HG02763 (cell line): ENCODE results near the gene TVP23A.
"Not testable (repeated sequence)": the region's sequence is repeated elsewhere in the genome, so short reads cannot be mapped to it uniquely, and the experiment has no call there.

Experiments
- ATAC-seq: cut with Tn5 transposase; IDR thresholded peaks from one replicate; pipeline ENCODE4 v1.9.1; 2021; ENCODE audit warnings: mild to moderate bottlenecking, moderate library complexity; ENCODE audit not compliant: unreplicated experiment

The TVP23A gene

DNA sequence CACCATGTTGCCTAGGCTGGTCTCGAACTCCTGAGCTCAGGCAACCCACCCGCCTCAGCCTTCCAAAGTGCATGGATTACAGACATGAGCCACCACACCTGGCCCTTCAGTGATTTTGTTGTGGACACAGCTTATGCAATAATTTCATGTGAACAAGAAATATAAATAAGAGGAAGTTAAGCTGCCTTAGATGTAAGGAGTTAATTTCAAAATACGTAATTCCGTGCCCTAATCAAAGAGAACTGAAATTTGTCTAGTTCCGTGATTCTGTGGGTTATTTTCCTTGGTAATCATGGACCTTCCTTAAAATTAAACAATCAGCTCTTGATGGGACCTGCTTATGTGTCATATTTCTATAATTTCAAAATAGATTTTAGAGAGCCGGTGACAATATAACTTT is 11.9 kb downstream of the TVP23A start:
- ATAC-seq = no peak

DNA sequence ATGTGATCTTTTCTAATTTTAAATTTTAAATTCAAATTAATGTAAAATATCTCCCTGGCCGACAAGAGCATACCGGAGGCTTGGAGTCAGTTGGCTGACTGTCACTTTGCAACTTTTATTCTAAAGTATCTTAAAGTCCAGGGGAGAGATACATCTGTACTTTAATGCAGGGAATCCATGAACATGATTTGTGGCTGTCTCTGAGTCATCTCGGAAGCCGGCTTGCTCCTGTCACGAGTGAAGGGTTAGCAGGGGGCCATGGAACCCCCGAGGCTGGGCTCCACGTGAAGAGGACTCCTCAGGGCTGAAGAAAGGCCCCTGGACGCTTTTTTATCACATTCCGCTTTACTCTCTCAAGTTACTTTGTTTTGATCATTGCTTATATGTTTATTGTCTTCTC is 13.3 kb downstream of the TVP23A start:
- ATAC-seq = no peak

DNA sequence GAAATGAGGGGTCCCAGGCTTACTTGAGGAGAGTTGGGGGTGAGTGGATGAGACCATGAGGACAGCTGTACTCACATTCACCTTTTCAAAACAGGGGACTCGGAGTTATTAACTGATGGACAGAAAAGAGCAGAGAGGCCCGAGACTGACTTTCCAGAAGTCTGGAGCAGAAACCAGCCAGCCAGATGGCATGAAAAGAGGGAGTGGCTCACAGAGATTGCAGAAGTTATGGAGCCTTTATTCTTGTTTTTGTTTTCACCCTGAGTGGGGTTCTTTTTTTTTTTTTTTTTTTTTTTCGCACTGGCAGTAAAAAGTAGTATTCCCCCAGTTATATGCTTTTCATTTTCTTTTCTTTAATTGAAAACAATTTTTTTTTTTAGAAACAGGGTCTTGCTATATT is 18.9 kb downstream of the TVP23A start:
- ATAC-seq = no peak

DNA sequence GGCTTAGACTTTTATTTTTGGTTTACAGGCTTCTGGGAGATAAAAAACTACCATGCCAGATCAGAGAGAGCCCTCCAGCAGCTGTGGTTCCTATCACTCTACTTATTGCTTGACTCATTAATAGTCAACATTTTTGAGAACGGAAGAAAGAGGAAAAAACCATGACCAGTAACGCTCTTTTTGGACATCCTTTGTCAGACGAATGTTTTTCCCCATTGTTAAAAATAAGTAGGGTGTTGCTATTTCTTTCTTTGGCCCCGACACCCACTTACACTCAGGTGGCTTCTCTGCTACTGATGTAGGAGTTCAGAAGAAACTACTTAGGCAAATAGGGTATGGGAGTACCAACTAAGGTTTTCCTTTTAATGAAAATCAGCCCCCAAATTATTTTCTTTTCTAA is 27.5 kb downstream of the TVP23A start:
- no peak for ATAC-seq

DNA sequence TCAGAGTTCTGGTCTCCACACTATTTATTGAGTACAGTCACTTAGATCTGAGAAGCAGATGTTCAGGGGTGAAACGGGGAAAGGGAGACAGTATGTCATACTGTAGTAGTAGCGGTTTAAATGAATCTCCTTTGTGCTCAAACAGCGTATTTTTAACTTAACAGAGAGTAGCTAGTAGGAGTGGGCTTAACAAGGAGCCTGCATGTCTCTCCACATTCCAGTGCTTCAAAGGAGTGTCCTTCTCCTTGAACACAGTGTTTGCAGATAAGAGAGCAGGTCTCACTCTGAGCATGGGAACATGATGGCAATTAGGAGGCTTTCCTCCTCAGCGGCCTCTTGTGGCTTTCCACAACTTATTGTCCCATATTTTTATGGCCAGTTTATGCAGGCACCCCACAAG is 30.0 kb downstream of the TVP23A start:
- ATAC-seq = not testable (repeated sequence)

DNA sequence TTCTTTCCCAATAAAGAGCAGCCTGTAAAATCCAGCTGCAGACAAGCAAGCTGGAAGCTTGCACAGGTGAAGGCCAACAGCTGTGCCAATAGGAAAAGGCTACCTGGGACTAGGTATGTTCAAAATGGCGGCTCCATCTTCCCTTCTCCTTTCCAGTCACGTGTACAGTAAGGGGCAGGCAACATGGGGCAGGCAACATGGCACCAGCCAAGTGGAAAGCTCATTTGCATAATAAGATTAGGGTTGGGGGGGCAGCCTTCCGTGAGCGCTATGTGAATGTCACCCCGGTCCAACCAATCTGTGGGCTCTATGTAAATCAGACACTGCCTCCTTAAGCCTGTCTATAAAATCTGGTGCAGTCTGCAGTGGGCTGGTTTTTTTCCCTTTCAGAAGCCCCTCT is 31.3 kb downstream of the TVP23A start:
- no peak for ATAC-seq

DNA sequence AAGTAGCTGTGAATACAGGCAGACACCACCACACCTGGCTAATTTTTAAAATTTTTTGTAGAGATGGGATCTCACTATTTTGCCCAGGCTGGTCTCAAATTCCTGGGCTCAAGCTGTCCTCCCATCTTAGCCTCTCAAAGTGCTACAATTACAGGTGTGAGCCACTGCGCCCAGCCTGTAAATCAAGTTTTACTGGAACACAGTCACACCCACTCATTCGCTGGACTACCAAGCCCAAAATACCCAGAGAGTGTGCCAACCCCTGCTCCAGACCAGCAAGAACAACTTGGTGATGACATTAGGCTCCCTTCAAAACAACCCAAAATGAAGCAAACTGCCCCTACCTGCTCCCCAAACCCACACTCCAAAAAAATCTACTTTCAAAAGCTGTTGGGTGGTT is 36.0 kb downstream of the TVP23A start:
- ATAC-seq = no peak

DNA sequence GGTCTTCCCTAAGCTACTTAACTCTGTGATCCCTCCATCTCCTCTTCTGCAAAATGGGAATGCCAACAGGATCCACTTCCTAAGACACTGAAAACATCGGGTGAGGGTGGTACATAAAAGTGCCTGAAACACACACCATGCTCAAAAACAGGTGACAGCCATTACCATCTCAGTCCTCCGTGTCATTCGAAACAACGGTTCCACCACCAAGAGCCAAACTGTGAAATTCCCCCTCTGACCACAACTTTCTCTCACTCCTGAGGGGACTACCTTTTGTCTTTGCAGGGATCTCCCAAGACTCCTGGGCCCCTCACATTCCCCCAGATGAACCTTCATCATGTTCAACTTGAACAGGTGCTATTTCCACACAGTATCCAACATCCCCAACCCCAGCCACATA is 38.0 kb downstream of the TVP23A start:
- ATAC-seq = no peak

DNA sequence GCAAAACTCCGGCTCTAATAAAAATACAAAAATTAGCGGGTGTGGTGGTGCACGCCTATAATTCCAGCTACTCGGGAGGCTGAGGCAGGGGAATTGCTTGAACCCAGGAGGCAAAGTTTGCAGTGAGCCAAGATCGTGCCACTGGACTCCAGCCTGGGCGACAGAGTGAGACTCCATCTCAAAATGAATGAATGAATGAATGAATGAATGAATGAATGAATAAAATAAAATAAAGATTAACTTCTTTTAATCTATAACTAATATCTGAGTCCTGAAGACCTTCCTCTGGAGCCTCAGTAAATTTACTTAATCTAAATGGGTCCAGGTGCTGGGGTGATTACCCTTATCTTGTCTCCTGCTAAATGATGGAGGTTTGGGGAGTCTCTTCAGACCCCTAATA is 38.7 kb downstream of the TVP23A start:
- ATAC-seq = not testable (repeated sequence)

DNA sequence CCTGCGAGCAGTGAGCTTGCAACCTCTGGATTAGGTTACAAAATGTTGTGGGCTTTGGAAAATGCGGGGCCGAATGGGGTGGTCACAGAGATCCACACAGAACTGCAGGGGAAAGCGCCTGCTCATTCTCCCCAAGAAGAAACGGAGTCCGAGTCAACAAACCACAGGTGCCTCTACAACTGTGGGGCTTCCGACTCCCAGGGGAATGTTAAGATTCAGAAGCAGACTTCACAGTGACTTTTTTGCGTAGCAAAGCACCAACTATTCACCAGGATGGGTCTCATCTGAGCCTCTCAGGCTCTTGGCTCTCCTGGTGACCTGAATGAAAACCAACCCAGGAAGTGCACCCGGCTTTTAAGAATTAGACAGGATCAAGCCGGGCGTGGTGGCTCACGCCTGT is 41.2 kb downstream of the TVP23A start:
- no peak for ATAC-seq

DNA sequence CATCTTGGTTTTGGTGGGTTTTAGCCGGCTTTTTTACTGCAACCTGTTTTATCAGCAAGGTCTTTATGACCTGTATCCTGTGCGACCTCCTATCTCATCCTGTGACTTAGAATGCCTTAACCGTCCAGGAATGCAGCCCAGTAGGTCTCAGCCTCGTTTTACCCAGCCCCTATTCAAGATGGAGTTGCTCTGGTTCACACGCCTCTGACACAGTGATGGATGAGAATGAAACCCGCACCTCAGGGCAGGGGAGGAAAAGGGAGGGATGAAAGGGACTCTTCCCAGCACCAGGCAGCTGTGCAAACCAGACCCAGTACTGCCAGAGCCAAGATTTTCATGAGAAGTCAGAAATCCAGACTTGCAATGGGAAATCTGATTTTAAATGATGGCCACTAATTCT is 41.7 kb downstream of the TVP23A start:
- ATAC-seq = not testable (repeated sequence)

DNA sequence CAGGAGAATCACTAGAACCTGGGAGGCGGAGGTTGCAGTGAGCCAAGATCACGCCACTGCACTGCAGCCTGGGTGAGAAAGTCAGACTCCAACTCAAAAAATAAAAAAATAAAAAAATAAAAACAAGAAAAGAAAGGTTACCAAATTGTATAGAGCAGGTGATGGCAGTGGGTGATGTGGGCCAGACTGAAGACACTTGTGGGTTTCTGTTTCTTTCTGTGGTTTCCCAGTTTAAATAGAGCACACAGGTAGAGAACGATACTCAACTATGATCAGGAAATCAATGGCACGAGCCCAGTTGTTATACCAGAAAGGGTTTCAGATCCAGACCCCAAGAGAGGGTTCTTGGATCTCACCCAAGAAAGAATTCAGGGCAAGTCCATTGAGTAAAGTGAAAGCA is 42.3 kb downstream of the TVP23A start:
- peak; percentile 71 for ATAC-seq

DNA sequence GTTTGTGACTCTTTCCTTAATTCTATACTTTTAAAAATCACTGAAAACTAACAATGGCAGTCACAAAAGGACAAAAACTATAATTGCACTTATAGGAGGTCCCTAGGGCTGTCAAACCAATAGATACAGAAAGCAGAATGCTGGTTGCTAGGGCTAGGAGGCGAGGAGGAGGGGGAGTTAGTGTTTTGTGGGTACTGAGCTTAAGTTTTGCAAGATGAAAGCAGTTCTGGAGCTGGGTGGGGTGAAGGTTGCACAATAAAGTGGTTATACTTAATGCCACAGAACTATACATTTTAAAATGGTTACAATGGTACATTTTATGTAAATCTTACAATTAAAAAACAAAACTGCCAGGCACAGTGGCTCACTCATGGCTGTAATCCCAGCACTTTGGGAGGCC is 47.7 kb downstream of the TVP23A start:
- no peak for ATAC-seq

DNA sequence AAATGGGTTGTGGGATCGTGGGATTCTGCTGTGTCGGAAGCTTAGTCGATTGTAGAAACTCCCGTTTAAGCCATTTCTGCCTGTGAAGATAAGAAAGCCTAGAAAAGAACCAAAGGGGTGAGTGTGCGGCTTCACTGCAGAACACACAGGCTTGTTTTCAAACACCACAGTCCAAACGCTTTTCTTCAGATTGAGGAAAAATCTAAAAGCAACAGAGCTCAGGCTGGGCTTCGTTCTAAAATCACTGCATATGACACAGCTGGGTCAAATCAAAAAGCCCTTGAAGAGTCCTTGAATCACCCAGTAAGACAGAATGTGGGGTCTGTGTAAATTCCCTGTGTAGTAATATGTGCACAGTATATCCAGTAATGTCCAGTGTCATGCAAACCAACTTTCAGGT is 49.2 kb downstream of the TVP23A start:
- ATAC-seq = no peak

DNA sequence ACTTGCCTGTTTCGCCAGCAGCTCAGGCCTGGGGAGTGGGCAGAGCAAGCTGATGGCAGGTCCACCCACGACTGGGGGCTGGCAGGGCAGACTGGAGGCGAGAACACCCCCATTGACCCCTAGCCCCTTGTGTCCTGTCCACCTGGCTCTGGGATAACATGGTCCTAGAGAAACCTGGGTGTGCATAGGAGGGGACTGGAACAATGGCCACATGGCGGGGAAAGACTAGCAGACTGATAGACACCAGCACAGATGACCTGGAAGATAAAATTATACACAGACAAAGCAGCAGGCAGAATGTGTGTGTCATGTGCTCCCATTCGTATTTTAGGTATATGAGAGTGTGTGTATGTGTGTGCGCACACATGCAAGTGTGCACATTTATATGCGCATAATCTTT is 51.5 kb downstream of the TVP23A start:
- no peak for ATAC-seq

DNA sequence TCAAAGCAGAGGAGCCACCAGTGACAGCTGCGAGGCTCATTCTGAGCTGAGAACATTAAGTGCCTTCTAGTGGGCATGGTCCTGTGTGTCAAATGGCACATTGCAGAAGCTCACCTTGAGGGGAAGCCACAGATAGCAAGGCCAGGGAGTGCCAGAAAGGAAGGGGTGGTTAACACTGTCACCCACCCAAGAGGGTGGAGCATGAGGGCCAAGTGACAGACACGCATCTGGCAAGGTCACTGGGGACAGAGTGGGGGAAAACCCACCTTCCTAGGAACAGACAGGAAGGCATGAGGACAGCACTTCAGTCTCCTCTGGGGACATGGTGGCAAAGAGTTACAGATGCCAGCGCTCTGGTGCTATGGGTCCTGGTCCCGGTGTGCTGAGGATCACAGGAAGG is 52.8 kb downstream of the TVP23A start:
- ATAC-seq = peak; percentile 70

DNA sequence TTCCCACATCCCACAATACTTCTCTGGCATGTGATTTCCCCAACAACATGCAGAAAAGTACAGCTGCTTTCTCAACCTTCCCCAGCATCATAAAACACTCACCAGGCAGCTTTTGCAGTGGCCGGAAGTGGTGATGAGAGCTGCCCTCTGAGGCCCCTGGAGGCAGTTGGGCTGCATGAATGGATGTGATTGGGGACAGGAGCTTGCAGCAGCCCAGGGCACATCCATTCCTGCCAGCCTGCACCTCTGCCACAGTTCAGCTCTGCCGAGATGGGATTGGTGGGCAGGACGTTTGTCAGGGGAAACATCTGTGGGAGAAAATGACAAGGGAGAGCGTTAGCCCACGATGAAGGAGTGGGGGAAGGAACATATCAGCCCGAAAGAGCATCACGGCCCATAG is 55.1 kb downstream of the TVP23A start:
- ATAC-seq = no peak

DNA sequence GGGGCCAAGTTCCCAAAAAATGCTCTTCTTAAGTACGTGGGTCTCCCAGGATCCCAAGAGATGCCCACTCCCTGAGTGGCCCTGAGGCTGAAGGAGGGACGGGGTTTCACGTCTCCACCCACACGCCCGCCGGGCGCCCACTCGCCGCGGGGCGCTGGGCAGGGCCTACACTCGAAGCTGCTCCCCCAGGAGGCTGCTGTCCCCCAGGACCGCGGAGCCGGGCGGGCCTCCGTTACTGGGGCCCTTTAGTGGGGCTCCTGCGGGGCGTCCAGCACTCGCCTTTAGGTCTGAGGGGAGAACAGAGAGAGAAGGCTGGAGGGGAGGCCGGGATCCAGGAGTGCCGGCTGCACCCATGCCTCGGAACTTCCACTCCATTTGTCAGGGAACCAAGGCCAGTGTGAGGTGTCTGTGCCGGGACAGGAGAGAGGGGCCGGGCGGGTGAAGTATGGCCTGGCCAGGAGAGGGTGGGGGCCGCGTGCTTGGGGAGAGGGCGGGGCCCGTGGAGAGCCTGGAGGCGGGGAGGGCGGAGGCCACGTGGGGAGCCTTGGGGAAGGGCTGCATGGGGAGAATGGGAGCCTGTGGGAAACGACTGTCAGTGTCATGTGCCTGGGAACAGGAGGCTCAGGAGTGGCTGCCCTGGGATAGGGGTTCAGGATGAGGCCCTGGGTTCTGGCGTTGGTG is 56.1 kb downstream of the TVP23A start:
- ATAC-seq = no peak

DNA sequence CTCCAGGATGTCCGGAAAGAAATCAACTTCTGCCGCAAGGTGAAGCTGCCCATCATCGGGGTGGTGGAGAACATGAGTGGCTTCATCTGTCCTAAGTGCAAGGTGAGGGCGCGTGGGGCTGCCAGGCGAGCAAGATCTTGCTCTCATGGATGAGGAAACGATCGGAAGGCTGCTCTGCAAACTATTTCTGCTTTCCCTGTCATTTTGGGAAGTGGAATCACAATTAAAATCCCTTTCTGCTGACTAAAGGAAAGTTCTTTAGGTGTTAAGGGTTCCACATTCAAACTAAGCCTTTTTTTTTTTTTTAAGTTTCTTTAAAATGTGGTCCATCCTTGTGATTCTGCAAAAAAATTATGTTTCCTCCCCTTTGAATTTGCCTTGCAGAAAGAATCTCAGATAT is 57.2 kb downstream of the TVP23A start:
- no peak for ATAC-seq

DNA sequence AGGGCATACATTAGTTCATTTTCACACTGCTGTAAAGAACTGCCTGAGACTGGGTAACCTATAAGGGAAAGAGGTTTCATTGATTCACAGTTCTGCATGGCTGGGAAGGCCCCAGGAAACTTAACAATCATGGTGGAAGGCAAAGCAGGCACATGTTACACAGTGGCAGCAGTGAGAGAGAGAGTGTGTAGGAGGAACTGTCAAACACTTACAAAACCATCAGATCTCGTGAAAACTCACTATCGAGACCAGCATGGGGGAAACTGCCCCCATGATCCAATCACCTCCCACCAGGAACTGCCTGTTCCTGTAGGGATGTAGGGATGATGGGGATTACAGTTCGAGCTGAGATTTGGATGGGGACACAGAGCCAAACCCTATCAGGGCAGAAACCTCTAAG is 57.7 kb downstream of the TVP23A start:
- no peak for ATAC-seq

DNA sequence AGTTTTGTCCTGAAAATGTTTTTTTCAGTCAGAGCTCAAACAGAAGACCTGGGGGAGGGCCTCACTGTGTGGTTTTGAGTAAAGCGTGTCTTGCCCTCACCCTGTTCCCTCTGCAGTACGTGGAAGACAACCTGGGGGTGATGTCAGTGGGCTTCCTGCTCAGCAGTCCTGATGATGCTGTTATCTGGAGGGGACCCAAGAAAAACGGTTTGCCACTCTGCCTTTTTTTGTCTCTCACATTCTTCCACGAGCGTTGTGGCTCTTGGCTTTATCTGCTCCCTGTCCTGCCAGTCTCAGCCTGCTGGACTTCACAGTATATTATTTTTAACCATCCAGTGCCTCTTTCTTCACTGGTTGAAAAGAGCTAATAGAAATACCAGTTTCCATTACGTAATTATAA is 62.0 kb downstream of the TVP23A start:
- no peak for ATAC-seq

DNA sequence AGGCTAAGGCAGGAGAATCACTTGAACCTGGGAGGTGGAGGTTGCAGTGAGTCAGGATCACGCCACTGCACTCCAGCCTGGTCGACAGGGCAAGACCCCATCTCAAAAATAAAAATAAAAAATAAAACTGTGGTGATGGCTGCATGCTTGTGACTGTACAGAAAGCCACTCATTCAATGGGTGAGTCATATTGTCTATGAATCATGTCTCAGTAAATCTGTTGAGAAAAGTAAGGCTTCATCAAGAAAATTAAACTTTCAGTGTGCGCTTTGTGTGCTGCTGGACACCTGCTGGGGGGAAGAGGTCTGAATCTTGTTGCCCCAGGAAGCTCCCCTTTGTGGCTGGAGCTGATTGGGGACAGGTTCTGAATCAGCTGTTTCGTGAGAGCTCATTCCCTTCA is 63.7 kb downstream of the TVP23A start:
- no peak for ATAC-seq

DNA sequence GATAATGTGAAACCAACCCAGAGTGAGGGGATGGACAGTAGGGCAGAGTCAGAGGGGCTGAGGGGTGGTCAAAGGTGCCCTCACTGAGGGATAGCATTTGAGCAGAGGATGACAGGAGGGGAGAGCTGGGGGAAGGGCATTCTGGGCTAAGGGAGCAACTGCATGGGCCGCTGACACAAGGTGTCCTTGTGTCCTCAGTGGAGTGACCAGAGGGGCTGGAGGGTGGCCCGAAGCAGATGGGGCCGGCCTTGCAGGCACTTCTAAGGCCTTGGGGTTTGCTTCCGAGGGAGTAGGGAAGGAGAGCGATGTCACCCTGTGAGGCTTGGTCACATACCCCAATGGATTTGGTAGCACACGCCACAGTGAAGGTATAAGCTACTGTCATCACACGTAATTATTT is 64.9 kb downstream of the TVP23A start:
- no peak for ATAC-seq
